HL-60 (cell line): Measurements from ENCODE around the gene BHLHE23.

Experiments
- CTCF ChIP-seq: IDR thresholded peaks from one replicate; pipeline ENCODE4 v1.5.1; 2011; ENCODE audit warnings: low read length, control low read depth, inconsistent platforms; ENCODE audit not compliant: insufficient read depth
- POLR2AphosphoS5 ChIP-seq: IDR thresholded peaks from 2 replicates; pipeline ENCODE4 v1.6.1; 2012; ENCODE audit warnings: low read depth

GRCh38 chr20:63007360-63007645 lies 539 bp upstream of the BHLHE23 start:
- TF ChIP-seq CTCF (no peak), POLR2AphosphoS5 (no peak)
